Adrenal gland (tissue), 12 donors: ENCODE results near the gene PSMD12. TPM values are rescaled to one million over a fixed set of nuclear protein-coding genes. Genes with fewer than 3 reads are reported as not detected.

Experiments
- DNase-seq, 7 donors: peaks; one replicate each; pipeline ENCODE4 v3.0.0-alpha.2; 2019 to 2020
- H3K27ac ChIP-seq, 5 donors: fragments of 200-600 bp; sonication (generic) in 4 of 5; 1 replicate in 3 of 5; 2 replicates in 2 of 5; pipeline versions ENCODE4 v1.5.1 to v1.8.0; 2016 to 2020; ENCODE audit warnings: mild to moderate bottlenecking in 1 of 5
- H3K27me3 ChIP-seq: fragments of 200-600 bp; 2 replicates; pipeline ENCODE4 v1.8.0; 2021
- H3K36me3 ChIP-seq, 2 donors: fragments of 200-600 bp; replicated peaks in 1 of 2; 1 replicate in 1 of 2; 2 replicates in 1 of 2; pipeline versions ENCODE4 v1.5.1 to v1.8.0; 2018 to 2022
- H3K4me1 ChIP-seq, 2 donors: fragments of 200-600 bp; replicated peaks in 1 of 2; 1 replicate in 1 of 2; 2 replicates in 1 of 2; pipeline versions ENCODE4 v1.5.1 to v1.8.0; 2018 to 2021
- H3K4me3 ChIP-seq, 4 donors: fragments of 200-600 bp; sonication (generic) in 3 of 4; one replicate each; pipeline ENCODE4 v1.5.1; 2016 to 2018
- H3K9me3 ChIP-seq, 3 donors: fragments of 200-600 bp; sonication (generic) in 1 of 3; replicated peaks in 1 of 3; 1 replicate in 2 of 3; 2 replicates in 1 of 3; pipeline versions ENCODE4 v1.5.1 to v1.8.0; 2016 to 2021
- POLR2A ChIP-seq, 2 donors: fragments of 450-650 bp; IDR thresholded peaks; one replicate each; pipeline ENCODE4 v1.6.1; 2017; ENCODE audit warnings: antibody characterized with exemption in 2 of 2, mild to moderate bottlenecking in 2 of 2, moderate library complexity in 1 of 2
- WGBS, 4 donors: extraction: QIAGEN DNeasy Blood & Tissue Kit in 2 of 4; methylation state at CpG; one replicate each; pipeline versions ENCODE4 v1.1.5 to v1.1.7; 2013 to 2017; 5-methylcytosine and 5-hydroxymethylcytosine counted together
- intact Hi-C, 2 donors: fragments of 100-400 bp; cut with DNase I; formaldehyde crosslinking; loops; one replicate each; pipeline versions ENCODE4 v1.14.1 to v1.15.0; 2022 to 2023
- polyA plus RNA-seq, 3 donors: library from polyadenylated mRNA; stranded (reverse); fragments of 200-250 nt in 2 of 3; fragments of 350-450 nt in 1 of 3; fragmentation: Illumina TruSeq in 1 of 3; extraction: RNeasy Lipid Tissue Mini Kit (QIAGEN cat#74804) in 1 of 3; gene quantifications; one replicate each; pipeline ENCODE4 v1.2.3, GENCODE V29; 2013 to 2014
- total RNA-seq, 9 donors: library from RNA; depleted of rRNA in 4 of 9; stranded (reverse); fragments of >200 nt in 4 of 9; fragments of 120-200 nt in 1 of 9; fragmentation: NEBNext Ultra II Directional in 1 of 9; extraction: Animal tissue kit (Norgen Biotek cat#: 25700) in 1 of 9; gene quantifications; one replicate each; pipeline versions ENCODE4 v1.1.0 to v1.2.4, GENCODE V29; 2013 to 2023
- TF ChIP-seq, protein P1 (sequence below), 6 experiments: fragments of 450-650 bp in 4 of 6; fragments of 200-600 bp in 2 of 6; sonication (generic) in 1 of 6; IDR thresholded peaks; 1 replicate in 5 of 6; 2 replicates in 1 of 6; pipeline versions ENCODE4 v1.5.1 to v1.8.0; 2016 to 2021; ENCODE audit warnings: antibody characterized with exemption in 6 of 6, mild to moderate bottlenecking in 2 of 6, moderate library complexity in 1 of 6
- donor health status: healthy with polysubstance abuse.
- donor health status: Bipolar disorder and iron deficiency.
- donor health status: DM: yes; HTN: yes; CAD: no.
- donor health status: DM: no; HTN: no; CAD: no.
- donor health status: DM: no; HTN: no; CAD: no.
- donor health status: DM: yes; HTN: yes; CAD: no.

Gene PSMD12
- total and polyA plus RNA-seq, 12 donors = 19.7 to 163 (median 38.3) TPM

DNA sequence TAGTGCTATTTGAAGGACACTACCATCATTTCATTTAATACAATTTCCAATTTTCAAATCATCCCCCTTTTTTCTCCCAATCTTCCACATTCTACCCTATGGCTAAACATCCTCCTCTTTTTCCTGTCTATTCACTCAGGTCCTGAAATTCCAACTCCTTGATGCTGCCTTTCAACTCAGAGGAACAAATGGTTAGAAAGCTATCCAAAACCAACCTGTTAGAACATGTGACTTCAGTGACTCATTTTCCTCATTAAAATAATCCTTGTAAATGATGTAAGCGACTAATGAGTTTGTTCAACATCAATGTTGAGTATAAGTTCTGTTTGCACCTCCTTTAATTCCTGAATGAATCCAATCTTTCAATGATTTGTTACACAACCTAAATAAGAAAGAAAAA, 5.5 kb downstream of the PSMD12 start:
- H3K4me1 ChIP-seq = peaks cover 38 to 73% of the 10 kb centered on the region in 2 donors

DNA sequence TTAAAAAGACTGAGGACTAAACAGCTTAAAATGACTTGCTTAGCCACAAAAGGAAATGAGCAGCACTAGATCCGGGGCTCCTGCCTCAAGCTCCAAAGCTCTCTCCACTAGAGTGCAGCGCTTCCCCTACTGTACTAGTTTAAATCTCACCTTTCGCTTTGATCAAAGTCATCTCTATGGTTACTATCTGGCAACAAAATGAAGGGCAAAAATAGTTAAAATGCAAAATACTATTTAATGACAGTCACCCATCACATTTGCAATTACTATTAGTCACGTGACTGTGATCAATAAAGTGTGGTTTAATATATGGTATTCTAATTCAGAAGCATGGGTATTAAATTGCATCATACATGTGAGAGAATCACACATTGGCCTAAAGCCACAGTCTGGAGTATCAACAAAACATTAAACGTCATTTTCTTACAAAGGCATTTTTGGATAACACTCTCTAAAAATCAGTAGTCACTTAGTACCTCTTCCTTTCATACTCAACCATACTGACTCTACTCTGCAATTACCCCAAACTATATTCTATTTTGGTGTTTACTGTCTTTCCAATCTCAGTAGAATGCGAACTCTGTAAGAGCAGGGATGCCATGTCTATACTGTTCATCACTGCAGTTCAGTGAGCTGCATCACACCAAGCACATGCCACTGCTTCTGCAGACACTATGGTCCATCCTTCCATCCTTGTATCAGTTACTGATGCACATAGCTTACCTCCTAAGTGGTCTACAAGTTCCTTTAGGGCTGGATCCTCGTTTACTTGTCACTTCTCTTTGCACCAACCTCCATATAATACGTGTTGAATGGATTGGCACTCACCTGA, 6.2 kb downstream of the PSMD12 start:
- Histone ChIP-seq H3K4me3 (no peak overlapping the region), H3K4me1 (peaks cover 34 to 70% of the 10 kb centered on the region in 2 donors), H3K36me3 (peaks cover 0 to 22% of the 10 kb centered on the region in 2 donors), H3K27ac (peak overlapping the region in 1 of 5 donors; percentile 46), H3K27me3 (no peaks in the 10 kb centered on the region), H3K9me3 (no peaks in the 10 kb centered on the region)
- intact Hi-C loops = no loop called here
- DNase-seq = no peak
- TF ChIP-seq, protein P1, sequence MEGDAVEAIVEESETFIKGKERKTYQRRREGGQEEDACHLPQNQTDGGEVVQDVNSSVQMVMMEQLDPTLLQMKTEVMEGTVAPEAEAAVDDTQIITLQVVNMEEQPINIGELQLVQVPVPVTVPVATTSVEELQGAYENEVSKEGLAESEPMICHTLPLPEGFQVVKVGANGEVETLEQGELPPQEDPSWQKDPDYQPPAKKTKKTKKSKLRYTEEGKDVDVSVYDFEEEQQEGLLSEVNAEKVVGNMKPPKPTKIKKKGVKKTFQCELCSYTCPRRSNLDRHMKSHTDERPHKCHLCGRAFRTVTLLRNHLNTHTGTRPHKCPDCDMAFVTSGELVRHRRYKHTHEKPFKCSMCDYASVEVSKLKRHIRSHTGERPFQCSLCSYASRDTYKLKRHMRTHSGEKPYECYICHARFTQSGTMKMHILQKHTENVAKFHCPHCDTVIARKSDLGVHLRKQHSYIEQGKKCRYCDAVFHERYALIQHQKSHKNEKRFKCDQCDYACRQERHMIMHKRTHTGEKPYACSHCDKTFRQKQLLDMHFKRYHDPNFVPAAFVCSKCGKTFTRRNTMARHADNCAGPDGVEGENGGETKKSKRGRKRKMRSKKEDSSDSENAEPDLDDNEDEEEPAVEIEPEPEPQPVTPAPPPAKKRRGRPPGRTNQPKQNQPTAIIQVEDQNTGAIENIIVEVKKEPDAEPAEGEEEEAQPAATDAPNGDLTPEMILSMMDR (IDR thresholded peaks at IDR 0.05) = peak in 2 of 6 experiments; percentile 13 to 16
- no peak for TF ChIP-seq POLR2A (IDR thresholded peaks at IDR 0.05)
- 53 to 57% (median 55%) methylated on average over 8 of the region's 8 CpGs for WGBS, 4 donors

More for the DNA sequence above, 5.5 kb downstream of the PSMD12 start:
- H3K4me3 ChIP-seq = no peak overlapping the region
- WGBS, 4 donors = 81 to 86% (median 82%) methylated on average over 1 of the region's 1 CpG
- H3K27me3 ChIP-seq = no peaks in the 10 kb centered on the region
- intact Hi-C loops = no loop called here
- no peaks in the 10 kb centered on the region for H3K9me3 ChIP-seq
- TF ChIP-seq POLR2A (IDR thresholded peaks at IDR 0.05) = no peak
- TF ChIP-seq, protein P1 (IDR thresholded peaks at IDR 0.05) = no peak
- peak overlapping the region in 2 of 5 donors; percentile 29 to 46 for H3K27ac ChIP-seq
- peaks cover 0 to 18% of the 10 kb centered on the region in 2 donors for H3K36me3 ChIP-seq
- DNase-seq = no peak

DNA sequence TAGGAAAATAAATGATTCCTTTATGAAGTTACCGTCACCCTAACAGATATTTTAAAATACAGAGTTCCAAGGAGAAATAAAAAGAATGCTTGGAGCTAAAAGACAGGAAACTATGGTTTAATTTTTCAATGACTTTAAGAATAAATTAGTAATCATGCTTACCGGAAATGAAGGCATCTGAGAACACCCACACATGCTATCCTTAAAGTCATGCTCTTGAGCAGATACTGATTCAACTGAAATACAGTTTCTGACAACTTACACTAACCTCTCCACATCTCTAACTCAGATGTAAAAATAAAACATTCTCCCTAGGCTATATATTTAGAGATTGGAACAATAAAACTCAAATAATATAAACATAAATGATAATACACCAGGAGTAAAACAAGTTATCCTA, 7.8 kb downstream of the PSMD12 start:
- Histone ChIP-seq H3K27me3 (no peaks in the 10 kb centered on the region), H3K4me3 (no peak overlapping the region), H3K9me3 (no peaks in the 10 kb centered on the region), H3K27ac (no peak overlapping the region), H3K4me1 (peaks cover 20 to 54% of the 10 kb centered on the region in 2 donors), H3K36me3 (peaks cover 0 to 37% of the 10 kb centered on the region in 2 donors)
- WGBS, 4 donors = 53 to 64% (median 64%) methylated on average over 2 of the region's 2 CpGs
- no peak for DNase-seq
- no peak for TF ChIP-seq POLR2A (IDR thresholded peaks at IDR 0.05)
- TF ChIP-seq, protein P1 (IDR thresholded peaks at IDR 0.05) = no peak
- intact Hi-C loops = no loop called here

DNA sequence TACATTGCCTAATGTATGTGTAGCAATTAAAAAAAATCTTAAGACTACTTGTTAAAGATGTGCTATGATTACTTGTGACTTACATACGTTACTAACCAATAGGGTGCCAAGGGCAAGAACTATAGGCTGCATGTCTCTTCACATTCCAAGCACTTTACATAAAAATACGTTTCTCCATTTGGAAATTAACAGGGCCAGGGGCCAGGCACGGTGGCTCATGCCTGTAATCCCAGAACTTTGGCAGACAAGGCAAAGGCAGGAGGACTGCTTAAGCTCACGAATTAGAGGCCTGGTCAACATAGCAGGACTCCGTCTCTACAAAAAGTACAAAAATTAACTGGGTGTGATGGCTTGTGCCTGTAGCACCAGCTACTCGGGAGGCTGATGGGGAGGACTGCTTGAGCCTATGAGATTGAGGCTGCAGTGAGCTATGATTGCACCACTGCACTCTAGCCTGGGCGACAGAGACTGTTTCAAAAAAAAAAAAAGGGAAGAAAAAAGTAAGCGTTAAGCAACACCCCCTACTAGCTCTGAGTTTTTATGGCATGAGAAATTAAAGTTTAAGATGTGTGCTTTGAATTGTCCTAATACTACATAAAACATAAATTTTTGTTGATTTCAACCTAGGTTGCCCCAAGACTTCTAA, 12.3 kb downstream of the PSMD12 start:
- H3K4me3 ChIP-seq = no peak overlapping the region
- H3K4me1 ChIP-seq = peaks cover 0 to 12% of the 10 kb centered on the region in 2 donors
- no peaks in the 10 kb centered on the region for H3K9me3 ChIP-seq
- no peaks in the 10 kb centered on the region for H3K27me3 ChIP-seq
- WGBS, 4 donors = 84 to 88% (median 85%) methylated on average over 8 of the region's 8 CpGs
- TF ChIP-seq POLR2A (IDR thresholded peaks at IDR 0.05) = no peak
- TF ChIP-seq, protein P1 (IDR thresholded peaks at IDR 0.05) = no peak
- no peak overlapping the region for H3K27ac ChIP-seq
- intact Hi-C loops = no loop called here
- no peak for DNase-seq
- peaks cover 0 to 71% of the 10 kb centered on the region in 2 donors for H3K36me3 ChIP-seq
